ENCODE results near the gene CLIC6.

The CLIC6 gene

GRCh38 chr21:34766862-34767261 is 98.1 kb downstream of the CLIC6 start:
- TF ChIP-seq CTCF (IDR thresholded peaks at IDR 0.05): no peak
